HG03575 (cell line): Measurements from ENCODE around the gene RAB19.
"Not testable (repeated sequence)": the region's sequence is repeated elsewhere in the genome, so short reads cannot be mapped to it uniquely, and the experiment has no call there.

ENCODE experiments used
- ATAC-seq: cut with Tn5 transposase; IDR thresholded peaks from one replicate; pipeline ENCODE4 v1.9.1; 2021; ENCODE audit not compliant: unreplicated experiment, insufficient number of reproducible peaks, low FRiP score; ENCODE audit errors: extremely low read depth

RAB19 gene

DNA sequence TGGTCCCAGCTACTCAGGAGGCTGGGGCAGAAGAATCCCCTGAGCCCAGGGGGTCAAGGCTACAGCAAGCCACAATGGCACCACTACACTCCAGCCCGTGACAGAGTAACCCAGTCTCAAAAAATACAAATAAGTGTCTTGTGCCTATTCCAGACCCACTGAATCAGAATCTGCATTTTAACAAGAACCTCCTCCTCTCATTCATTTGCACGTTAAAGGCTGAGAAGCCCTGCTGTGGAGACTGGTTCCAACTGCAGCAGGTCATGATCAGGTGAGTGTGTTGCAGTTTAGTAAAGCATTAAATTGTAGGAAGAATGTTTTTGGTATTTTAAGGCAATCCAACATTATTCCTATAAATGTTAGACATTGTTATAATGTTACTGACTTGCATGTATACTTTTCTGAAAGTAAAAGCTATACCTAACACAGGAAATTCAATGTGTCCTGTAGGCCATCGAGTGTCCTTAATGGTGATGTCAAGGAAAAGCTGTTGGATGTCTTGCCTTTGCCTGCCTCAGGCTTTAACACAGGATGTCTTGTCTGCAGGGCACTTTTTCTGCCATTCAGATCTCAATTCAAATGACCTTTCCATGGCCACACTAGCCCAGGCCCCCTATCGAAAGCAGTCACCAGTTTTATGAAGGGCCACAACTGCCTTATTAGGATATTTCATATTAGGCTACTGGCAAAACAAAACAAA, 45.1 kb downstream of the RAB19 start:
- ATAC-seq, result no peak

DNA sequence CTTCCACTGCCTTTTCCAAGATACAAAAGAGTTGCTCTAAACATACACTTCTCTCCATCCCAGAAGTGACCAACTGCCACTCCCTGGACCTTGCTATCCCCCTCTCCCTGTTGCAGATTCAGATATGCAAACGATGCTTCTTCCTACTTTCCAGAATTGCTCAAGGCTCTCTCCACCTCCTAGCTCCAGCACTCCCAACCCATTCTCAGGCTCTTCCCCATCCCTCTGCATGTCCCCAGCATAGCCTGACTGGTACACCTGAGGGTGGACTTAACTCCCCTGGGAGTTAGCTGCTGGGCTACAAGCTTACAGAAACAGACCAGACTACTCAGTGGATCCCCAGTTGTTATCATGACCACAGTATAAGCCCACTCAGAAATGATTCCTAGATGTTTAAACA, 47.9 kb downstream of the RAB19 start:
- no peak for ATAC-seq

DNA sequence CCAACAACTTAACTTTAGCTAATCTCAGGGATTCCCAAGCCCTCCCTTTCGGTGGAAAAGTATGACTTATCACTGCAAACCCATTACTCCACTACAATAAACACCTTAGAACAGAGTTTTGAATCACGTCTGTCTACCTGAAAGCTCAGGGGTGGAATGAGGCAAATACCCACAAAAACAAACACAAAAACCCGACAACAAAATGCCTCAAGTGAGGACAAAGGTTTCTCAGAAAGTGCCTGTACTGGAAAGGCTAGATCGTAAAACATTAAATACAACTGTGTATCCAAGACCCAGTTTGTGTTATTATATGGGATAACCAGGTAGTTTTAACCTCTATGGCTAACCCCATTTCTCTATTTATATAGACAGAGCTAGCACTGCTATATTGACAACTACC, 49.4 kb downstream of the RAB19 start:
- ATAC-seq, result no peak

DNA sequence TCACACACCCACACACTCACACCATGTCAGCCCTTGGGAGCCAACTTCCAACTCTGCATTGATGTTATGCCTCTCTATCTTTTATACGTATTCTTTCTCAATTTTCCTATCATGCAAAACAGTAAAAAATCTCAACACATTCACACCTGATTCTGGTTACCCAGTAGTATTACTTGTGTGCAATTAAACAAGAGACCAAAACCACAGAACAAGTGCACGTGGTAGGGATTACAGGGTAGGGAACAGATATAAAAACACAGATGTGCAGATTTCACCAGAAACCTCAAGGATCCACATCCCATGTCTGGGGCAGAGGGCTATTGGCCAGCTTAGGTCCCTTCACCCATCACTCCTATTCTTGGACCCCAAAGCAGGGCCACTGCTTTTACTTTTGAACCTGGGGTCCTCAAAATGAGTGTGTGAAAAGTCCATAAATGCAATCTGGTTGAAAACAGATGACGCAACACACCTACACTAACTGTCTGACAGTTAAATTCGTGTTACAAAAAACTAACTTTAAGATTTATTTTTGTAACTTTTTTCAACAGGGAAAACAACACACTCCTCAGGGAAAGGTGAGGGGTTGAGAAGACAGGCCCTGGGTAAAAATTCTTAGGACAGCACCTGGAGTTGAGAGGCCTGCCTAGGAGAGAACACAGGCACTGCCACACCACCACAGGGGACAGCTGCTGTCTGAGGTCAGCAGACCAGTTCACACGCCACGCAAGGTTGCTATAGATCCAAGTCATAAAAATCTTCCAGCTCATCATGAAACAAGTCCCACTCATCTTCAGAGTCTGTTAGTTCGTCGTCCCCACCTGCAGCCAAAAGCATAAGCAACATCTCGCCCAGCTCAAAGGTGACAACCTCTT, 50.2 kb downstream of the RAB19 start:
- not testable (repeated sequence) for ATAC-seq

DNA sequence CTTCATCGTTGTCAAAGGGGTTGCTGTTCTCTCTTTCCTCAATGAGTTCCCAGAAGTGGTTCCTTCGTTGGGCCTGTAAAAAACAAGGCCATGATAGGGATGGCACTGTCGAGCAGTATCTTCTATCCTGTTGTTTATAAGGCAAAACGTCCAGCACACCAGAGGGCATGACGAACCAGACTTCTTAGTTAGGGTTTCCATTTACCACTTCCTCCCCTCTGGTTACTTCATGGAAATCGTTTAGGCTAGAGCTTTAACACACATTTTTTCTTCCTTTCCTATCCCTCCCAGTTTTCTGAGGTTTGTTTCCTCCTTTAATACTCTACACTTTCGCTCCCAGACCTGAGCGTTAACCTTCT, 50.8 kb downstream of the RAB19 start:
- ATAC-seq, result no peak

DNA sequence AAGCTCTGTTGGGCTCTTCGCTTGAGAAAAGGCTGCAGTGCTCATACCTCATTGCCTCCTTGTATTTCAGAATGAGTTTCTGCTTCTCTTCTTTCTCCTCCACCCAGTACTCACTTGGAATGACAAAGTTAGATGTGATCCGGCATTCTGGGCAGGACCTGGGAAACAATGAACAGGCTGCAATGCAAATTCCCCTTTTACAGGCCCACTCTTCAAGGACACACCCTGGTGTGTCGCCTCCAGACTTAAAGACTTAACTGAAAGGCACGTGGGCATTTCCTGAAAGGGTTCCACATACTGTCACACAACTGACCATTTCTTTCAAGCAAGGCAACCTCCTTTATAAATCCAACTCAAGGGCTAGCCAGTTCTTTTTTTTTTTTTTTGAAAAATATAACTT, 51.9 kb downstream of the RAB19 start:
- ATAC-seq, result no peak

DNA sequence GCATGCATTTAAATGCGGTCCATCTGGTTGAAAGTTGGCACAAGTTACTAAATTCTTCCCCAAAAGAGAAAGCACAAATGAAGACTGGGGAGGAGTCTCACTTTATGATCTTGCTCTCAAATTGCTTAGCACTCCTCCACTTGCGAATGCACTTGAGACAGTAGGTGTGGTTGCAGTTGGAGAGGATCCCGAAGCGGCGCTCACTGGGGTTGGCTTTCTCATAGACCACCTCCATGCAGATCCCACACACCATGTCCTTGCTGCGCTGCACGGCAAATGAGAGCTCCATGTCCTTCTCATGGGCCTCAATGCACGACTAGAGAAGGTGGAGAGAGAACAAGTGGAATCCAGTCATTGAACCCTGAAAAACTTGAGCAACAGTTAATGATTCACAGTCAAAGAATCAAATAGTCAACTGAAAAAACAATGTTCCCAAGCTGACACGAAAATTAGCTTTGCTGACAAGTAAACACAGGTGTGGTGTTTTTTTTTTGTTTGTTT, 52.7 kb downstream of the RAB19 start:
- no peak for ATAC-seq

DNA sequence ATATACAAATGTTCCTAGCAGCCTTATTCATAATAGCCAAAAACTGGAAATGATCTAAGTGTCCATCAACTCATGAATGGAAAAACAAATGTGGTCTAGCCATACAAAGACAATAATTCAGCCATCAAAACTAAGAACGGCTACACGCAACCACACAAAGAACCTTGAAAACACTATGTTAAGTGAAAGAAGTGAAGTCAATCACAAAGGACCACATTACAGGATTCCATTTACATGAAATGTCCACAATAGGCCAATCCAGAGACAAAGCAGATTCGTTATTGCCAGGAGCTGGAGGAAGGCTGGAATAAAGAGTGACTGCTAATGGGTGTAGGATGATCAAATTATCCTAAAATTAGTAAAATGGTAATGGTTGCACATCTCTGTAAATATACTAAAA, 54.3 kb downstream of the RAB19 start:
- ATAC-seq, result no peak

DNA sequence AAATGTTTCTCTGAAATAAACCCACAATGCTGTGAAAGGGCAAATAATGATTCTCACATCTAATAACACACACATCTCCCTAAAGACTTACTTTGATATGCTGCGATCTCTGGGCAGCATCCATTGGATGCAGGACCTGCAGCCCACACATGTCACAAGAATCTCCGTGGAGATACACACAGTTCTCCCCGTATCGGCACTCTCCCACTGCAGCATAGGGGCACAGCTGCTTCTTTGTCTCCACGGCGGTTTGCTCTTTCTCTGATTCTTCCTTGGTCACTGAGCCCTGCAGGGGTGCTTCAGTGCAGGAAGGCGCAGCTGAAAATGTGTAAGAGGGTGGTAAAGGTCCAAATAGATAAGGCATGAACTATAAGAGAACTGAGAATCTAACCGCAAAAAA, 55.1 kb downstream of the RAB19 start:
- no peak for ATAC-seq

DNA sequence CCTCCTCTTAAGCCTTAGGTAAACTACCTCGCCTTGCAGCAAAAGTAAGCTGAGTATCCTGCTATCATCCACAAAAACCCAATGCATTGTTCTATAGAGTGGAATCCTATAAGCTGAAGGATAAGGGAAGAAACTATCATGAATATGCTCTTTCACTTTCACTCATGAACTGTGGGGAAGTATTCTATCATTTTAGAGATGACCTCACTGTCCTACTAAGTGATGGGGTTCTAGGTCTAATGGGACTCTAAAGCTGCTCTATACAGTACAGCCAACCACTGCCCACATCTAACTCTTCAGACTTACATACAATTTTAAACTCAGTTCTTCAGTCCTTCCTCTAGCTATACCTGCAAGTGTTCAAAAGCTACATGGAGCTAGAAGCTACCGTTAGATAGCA, 59.3 kb downstream of the RAB19 start:
- no peak for ATAC-seq

DNA sequence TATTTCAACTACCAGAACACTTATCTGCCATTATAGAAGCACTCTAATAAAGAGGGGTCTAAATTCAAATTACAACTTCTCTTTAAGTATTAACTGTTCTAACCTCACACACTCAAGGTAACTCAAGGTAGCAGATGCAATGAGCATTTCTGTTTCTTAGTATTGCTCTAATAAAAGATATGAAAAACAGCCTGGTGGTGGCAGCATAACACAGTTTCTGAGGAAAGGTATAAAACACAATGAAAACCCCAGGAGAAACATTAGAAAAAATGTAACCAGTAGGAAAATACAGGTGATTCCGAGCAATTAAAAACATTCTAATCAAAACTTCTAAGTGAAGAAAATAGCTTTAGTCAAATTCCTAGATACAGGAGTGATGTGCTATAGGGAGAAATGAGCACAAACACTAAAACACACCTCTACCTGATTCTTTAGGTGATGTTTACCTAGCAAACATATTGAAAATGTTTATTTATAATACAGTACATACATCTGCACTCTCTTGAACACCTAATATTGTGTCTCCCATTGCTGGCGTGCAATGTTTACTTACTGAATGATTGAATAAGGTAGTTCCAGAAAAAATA, 72.0 kb downstream of the RAB19 start:
- ATAC-seq, result no peak

DNA sequence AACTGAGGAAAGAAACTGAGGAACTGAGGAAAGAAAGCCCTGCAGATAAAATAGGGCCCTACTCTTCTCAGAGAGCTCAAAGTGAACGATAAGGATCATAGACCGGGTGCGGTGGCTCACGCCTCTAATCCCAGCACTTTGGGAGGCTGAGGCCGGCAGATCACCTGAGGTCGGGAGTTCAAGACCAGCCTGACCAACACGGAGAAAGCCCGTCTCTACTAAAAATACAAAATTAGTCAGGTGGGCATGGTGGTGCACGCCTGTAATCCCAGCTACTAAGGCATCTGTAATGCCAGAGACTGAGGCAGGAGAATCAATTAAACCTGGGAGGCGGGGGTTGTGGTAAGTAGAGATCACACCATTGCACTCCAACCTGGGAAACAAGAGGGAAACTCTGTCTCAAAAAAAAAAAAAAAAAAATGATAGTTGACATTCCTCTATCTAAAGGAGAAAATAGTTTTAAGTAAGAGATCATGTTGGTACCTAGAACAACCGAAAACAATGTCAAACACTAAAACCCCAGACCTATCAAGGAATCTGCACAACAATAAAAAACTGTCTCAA, 72.9 kb downstream of the RAB19 start:
- ATAC-seq, result no peak
